Breast epithelium (tissue), 3 donors: ENCODE results near the gene R3HDM4.
"Not testable (repeated sequence)": the region's sequence is repeated elsewhere in the genome, so short reads cannot be mapped to it uniquely, and the experiment has no call there.

Experiments
- POLR2A ChIP-seq: fragments of 450-650 bp; IDR thresholded peaks from one replicate; pipeline ENCODE4 v1.6.1; 2016; ENCODE audit warnings: antibody characterized with exemption, mild to moderate bottlenecking, moderate library complexity
- POLR2AphosphoS5 ChIP-seq, 3 donors: sonication (generic); formaldehyde crosslinking; IDR thresholded peaks; one replicate each; pipeline ENCODE4 v1.6.1; 2017; ENCODE audit warnings: antibody characterized with exemption in 3 of 3
- TF ChIP-seq, protein P1 (sequence below), 3 donors: fragments of 450-650 bp; IDR thresholded peaks; one replicate each; pipeline ENCODE4 v1.5.1; 2016 to 2017; ENCODE audit warnings: antibody characterized with exemption in 3 of 3, mild to moderate bottlenecking in 3 of 3, moderate library complexity in 3 of 3

DNA sequence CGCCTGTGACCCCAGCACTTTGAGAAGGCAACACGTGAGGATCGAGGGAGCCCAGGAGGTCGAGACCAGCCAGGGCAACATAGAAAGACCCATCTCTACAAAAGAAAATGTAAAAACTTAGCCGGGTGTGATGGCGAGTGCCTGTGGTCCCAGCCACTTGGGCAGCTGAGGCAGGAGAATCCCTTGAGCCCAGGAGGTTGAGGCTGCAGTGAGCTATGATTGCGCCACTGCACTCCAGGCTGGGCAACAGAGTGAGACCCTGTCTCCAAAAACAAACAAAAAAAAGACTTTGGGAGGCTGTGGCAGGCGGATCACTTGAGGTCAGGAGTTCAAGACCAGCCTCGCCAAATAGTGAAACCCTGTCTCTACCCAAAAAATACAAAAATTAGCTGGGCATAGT lies 44.6 kb upstream of the R3HDM4 start:
- TF ChIP-seq, protein P1, sequence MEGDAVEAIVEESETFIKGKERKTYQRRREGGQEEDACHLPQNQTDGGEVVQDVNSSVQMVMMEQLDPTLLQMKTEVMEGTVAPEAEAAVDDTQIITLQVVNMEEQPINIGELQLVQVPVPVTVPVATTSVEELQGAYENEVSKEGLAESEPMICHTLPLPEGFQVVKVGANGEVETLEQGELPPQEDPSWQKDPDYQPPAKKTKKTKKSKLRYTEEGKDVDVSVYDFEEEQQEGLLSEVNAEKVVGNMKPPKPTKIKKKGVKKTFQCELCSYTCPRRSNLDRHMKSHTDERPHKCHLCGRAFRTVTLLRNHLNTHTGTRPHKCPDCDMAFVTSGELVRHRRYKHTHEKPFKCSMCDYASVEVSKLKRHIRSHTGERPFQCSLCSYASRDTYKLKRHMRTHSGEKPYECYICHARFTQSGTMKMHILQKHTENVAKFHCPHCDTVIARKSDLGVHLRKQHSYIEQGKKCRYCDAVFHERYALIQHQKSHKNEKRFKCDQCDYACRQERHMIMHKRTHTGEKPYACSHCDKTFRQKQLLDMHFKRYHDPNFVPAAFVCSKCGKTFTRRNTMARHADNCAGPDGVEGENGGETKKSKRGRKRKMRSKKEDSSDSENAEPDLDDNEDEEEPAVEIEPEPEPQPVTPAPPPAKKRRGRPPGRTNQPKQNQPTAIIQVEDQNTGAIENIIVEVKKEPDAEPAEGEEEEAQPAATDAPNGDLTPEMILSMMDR (IDR thresholded peaks at IDR 0.05) = not testable (repeated sequence)
- TF ChIP-seq POLR2A; POLR2AphosphoS5 (IDR thresholded peaks at IDR 0.05): not testable (repeated sequence)
